GM12891 (cell line): ENCODE data around the gene ADCY2.

Experiments used
- DNase-seq: peaks from one replicate; pipeline ENCODE4 v3.0.0; 2011; ENCODE audit warnings: low spot score; ENCODE audit not compliant: insufficient read length
- FAIRE-seq: peaks from 2 replicates; lab custom pipeline; 2011; peaks lifted over from hg19 to GRCh38; lab: Jason Lieb, UNC
- PAX5 ChIP-seq: IDR thresholded peaks from 2 replicates; pipeline ENCODE4 v1.6.1; 2011; ENCODE audit warnings: low read length, moderate library complexity, mild to moderate bottlenecking; ENCODE audit not compliant: insufficient read depth, severe bottlenecking
- POLR2A ChIP-seq: IDR thresholded peaks from 2 replicates; pipeline ENCODE4 v1.6.1; 2011; ENCODE audit warnings: low read depth, low read length, control low read depth
- POLR2AphosphoS5 ChIP-seq: IDR thresholded peaks from 2 replicates; pipeline ENCODE4 v1.6.1; 2011; ENCODE audit warnings: low read depth, low read length, control low read depth
- POU2F2 ChIP-seq: IDR thresholded peaks from 2 replicates; pipeline ENCODE4 v1.6.1; 2011; ENCODE audit warnings: low read depth, mild to moderate bottlenecking, control low read depth, low read length, moderate library complexity
- SPI1 ChIP-seq: IDR thresholded peaks from 2 replicates; pipeline ENCODE4 v1.6.1; 2011; ENCODE audit warnings: low read depth, low read length, control low read depth
- TAF1 ChIP-seq: IDR thresholded peaks from 2 replicates; pipeline ENCODE4 v1.6.1; 2011; ENCODE audit warnings: low read depth, low read length, control low read depth

The ADCY2 gene

DNA sequence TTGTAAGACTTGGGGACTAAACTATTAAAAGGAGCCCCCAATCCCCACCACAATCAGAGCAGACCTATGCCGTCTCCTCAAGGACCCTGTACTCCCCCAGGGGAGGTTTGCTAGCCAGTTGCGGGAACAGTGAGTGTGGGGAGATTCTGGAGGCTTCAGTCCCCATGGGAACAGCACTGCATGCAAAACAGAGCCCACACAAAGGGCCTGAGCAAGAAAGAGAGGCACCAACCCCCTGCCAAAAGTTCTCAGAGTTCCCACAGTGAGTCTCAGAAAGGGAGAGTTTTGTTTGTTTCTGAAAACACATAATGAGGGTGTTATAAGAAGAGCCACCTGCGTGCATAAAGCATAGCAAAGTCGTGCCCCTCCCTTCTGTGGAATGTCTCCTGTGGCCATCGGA, 398.4 kb downstream of the ADCY2 start:
- no peak for FAIRE-seq
- DNase-seq: peak; percentile 23
- TF ChIP-seq POU2F2: peak; percentile 94; the same call in 1 of the 2 replicates
- no peak for TF ChIP-seq POLR2AphosphoS5

DNA sequence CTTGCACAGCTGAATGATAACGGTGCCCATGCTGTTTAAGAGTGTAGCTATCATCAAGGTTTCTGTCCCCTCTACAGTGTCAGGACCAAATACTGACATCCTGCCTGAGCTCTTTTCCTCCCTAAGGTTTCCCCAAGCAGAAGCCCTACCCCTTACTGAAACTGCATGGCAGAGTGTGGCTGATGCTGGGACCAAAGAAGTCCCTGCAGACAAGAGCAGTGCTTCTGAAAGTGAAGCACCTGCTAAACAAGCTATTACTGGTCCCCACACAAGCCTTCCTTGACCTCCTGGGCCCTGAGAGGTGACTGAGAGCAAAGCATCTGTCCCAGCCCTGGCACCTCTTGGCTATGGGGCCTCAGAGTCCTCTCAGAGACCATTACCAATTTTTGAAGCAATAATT, 398.9 kb downstream of the ADCY2 start:
- TF ChIP-seq POLR2AphosphoS5 (no peak), SPI1 (no peak), POLR2A (no peak), PAX5 (no peak), TAF1 (no peak), POU2F2 (no peak)
- peak; percentile 80 for FAIRE-seq
- no peak for DNase-seq

DNA sequence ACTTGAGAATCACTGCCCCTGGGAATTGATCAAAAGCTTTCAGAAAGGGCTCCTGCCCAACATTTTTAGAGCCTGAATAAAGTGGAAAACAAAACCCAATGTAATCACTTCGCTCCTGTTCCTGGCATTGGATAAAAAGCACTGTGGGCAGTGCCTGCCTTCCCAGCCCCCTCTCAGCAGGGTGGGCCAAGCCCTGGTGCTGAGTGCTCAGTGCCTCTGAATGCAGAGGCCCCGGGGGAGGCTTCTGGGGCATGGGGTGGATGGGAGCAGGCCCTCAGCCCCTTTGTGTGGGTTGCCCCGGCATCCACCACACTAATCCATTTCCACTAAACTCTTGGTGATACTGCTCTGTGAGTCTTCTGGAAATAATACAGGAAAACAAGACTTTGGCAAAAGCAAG, 399.4 kb downstream of the ADCY2 start:
- DNase-seq: no peak
- TF ChIP-seq POLR2A (no peak), POU2F2 (no peak), PAX5 (no peak), SPI1 (no peak), TAF1 (no peak)
- FAIRE-seq: no peak

DNA sequence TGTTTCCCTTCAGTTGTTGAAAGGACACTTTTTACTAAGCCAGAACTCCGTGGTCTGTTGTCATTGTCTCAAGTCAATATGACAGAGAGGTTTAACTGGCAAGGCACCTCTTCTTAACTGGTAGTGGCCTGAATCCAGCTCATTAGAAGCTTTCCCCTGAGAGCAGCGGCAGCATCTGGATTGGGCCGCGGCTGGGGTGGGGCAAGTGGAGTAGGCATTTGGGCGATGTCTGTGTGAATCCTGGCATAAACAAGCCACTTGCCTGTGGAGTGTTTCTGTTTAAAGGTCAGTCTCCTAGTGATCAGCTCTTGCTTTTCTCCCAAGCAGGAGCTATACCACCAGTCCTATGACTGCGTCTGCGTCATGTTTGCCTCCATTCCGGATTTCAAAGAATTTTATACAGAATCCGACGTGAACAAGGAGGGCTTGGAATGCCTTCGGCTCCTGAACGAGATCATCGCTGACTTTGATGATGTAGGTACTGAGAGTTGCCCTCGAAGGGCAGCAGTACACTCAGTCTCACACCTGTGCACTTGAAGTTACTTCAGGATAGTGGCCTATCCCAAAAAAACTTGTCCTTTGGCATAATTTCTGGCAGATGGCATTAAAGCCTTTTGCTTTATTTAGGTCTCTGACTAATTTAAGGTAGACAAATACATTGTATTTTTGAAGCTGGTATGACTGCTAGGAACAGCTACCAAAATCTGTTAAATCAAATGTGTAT, 406.1 kb downstream of the ADCY2 start:
- FAIRE-seq (no peak), DNase-seq (no peak)
- no peak for TF ChIP-seq POLR2AphosphoS5
- TF ChIP-seq POLR2A: no peak
- no peak for TF ChIP-seq POU2F2
- no peak for TF ChIP-seq SPI1
- no peak for TF ChIP-seq PAX5
- TF ChIP-seq TAF1: no peak

DNA sequence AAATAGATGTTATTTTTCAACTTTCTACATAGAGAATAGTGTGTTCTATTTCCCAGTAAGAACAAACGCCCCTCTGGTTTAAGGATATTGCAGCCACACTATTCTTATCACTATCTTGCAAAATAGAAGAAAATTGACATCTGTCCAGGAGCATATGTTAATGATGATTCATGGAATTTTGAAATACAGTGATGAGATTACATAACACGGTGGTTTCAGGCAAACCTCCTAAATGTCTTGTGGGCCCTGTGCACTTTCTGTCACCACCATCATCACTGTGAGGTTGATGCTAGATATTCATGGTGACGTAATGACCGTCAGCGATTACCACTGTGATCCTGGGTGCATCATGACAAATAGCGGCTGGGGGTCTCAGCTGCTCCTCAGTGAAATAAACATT, 406.9 kb downstream of the ADCY2 start:
- TF ChIP-seq SPI1 (no peak), POLR2AphosphoS5 (no peak), PAX5 (no peak), POLR2A (no peak)
- FAIRE-seq: no peak
- DNase-seq: no peak

DNA sequence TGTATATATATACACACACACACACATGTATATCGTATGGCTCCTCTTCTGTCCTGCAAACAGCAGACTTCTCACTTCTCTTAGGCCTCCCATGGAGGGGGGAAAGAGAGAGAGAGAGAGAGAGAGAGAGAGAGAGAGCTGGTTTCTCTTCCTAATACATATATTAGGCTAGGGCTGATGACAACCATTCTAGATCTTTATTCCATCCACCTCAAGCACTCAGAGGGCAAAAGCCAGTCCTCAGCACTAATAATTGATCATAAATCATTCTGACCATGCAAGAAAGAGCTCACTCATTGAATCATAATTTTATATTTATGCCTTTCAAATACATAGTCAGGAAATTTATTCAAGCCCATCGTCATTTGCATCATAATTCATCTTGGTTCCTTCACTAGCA, 408.0 kb downstream of the ADCY2 start:
- no peak for TF ChIP-seq TAF1
- no peak for TF ChIP-seq SPI1
- TF ChIP-seq POU2F2: no peak
- TF ChIP-seq PAX5: no peak
- TF ChIP-seq POLR2AphosphoS5: no peak
- no peak for TF ChIP-seq POLR2A
- FAIRE-seq: no peak
- no peak for DNase-seq

DNA sequence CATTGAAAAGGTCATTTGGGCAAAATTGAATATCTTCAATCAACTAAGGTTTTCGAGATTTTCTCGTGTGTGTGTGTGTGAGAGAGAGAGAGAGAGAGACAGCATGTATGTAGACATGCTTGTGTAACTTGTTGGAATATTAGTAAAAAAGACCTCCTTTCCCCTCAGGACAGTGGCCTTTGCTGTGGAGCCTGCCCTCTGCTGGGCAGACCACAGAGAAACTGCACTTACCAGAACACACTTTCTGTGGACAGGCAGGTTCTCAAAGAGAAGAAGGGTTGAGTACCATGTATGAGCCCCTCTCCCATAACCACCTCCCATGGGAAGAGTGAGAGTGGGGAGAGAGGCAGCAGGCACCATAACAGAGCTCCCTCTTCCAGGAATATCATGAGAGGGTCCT, 409.4 kb downstream of the ADCY2 start:
- DNase-seq: no peak
- TF ChIP-seq PAX5 (no peak), POU2F2 (no peak), TAF1 (no peak), SPI1 (no peak), POLR2A (no peak), POLR2AphosphoS5 (no peak)
- FAIRE-seq: no peak

DNA sequence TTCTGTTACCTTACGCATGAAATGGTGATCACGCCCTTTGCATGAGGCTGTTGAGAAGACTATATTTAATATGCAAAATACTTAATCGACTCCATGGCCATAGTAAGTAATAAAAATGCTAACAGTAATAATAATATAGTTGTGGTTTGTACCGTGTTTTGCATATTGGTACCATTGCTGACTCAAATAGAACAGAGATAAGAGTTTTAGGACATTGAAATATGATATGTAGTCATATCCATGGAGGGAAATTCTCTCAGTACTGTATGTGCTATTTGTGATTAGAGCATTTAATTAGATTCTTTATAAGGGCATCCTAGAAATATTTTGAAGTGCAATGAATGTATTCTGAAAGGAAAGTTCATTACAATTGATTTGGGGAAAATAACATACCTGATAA, 413.1 kb downstream of the ADCY2 start:
- TF ChIP-seq PAX5: no peak
- no peak for FAIRE-seq

DNA sequence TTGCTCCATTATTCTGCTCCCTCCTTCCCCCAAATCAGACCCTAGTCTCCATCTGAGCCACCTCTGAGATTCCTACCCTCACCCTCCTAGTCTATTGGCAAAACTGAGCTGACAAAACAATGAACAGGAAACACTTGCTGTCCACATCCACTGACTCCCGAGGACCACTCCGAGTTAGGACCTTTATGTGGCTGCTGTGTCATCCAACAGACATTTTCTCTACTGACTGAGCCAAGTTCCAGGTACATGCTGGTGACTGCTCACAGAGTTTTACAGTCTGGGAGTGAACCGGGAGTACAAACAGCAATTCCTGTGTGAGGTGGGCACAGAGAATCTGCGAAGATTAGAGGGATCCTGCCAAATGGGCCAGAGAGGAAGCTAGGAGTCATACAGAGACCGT, 415.8 kb downstream of the ADCY2 start:
- DNase-seq (no peak), FAIRE-seq (no peak)
- no peak for TF ChIP-seq POLR2A
- no peak for TF ChIP-seq POU2F2
- TF ChIP-seq PAX5: no peak
- no peak for TF ChIP-seq POLR2AphosphoS5
- no peak for TF ChIP-seq TAF1
- TF ChIP-seq SPI1: no peak

More for the DNA sequence above, 413.1 kb downstream of the ADCY2 start:
- no peak for DNase-seq

DNA sequence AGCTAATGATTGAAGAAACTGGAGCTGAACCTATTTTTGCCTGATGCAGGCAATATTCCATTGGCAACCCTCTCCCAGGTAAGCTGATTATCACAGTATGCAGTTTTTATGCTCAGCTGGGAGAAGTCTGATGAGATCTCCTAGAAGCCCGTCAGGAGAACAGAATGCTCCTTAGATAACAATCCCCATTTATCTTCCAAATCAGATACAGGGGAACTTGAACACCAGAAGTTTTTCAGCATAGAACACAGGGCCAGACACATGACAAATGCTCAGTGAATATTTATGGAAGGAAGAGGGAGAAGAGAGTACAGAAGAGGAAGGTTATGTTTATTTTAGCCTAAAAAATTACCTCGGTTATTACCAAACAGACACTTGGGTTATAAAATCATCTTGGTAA, 417.1 kb downstream of the ADCY2 start:
- no peak for FAIRE-seq
- no peak for TF ChIP-seq POLR2AphosphoS5
- no peak for TF ChIP-seq SPI1
- no peak for TF ChIP-seq POLR2A
- TF ChIP-seq TAF1: no peak
- no peak for TF ChIP-seq PAX5
- TF ChIP-seq POU2F2: no peak

More for the DNA sequence above, 417.1 kb downstream of the ADCY2 start:
- no peak for DNase-seq
